T-cell (primary cell): Measurements from ENCODE around the gene IQGAP1. TPM values are rescaled to one million over a fixed set of nuclear protein-coding genes. Genes with fewer than 3 reads are reported as not detected.

ENCODE experiments used
- total RNA-seq, 35 experiments: library from RNA in 6 of 35; stranded (reverse) in 6 of 35; fragments of 120-200 nt in 1 of 35; gene quantifications; one replicate each; pipeline versions ENCODE4 v1.2.1 to v1.2.4 and lab custom pipeline; 2013 to 2026

The IQGAP1 gene
- total RNA-seq, 5 donors from 2014 or later (not counting 1 experiment from before 2014, with no cell fraction given) = 125 to 158 (median 127) TPM

Other genes with a start within 250 kb of the IQGAP1 start
- gene SEMA4B, start 186.9 kb upstream of the IQGAP1 start, total RNA-seq = 10 to 100 TPM; 11.7 to 34.7 (median 25.4) TPM
- 100 to 1,000 TPM; 112 to 201 (median 139) TPM for gene CIB1, start 154.3 kb upstream of the IQGAP1 start, total RNA-seq
- gene GDPGP1, start 154.0 kb upstream of the IQGAP1 start, total RNA-seq = 10 to 100 TPM in 3 of 5 donors, 1 to 10 TPM in 2; 7.9 to 14.5 (median 12.1) TPM
- gene TTLL13, start 138.7 kb upstream of the IQGAP1 start, total RNA-seq = 1 to 10 TPM in 2 of 5 donors, under 1 TPM in 3; 0.46 to 1.7 (median 0.70) TPM
- gene NGRN, start 122.6 kb upstream of the IQGAP1 start, total RNA-seq = 10 to 100 TPM; 44.5 to 53.1 (median 46.1) TPM
- gene ZNF774, start 36.0 kb upstream of the IQGAP1 start, total RNA-seq = under 1 TPM; 0.61 to 0.85 (median 0.70) TPM
- gene CRTC3, start 141.7 kb downstream of the IQGAP1 start, total RNA-seq = 100 to 1,000 TPM in 1 of 5 donors, 10 to 100 TPM in 4; 88.3 to 119 (median 89.1) TPM